GM21515 (cell line): ENCODE results near the gene RBM8A.
A peak's percentile ranks its signal among the peaks of the same experiment; 100 is the strongest.

Experiments used
- ATAC-seq: cut with Tn5 transposase; IDR thresholded peaks from one replicate; pipeline ENCODE4 v1.9.1; 2021; ENCODE audit not compliant: unreplicated experiment

RBM8A gene

DNA sequence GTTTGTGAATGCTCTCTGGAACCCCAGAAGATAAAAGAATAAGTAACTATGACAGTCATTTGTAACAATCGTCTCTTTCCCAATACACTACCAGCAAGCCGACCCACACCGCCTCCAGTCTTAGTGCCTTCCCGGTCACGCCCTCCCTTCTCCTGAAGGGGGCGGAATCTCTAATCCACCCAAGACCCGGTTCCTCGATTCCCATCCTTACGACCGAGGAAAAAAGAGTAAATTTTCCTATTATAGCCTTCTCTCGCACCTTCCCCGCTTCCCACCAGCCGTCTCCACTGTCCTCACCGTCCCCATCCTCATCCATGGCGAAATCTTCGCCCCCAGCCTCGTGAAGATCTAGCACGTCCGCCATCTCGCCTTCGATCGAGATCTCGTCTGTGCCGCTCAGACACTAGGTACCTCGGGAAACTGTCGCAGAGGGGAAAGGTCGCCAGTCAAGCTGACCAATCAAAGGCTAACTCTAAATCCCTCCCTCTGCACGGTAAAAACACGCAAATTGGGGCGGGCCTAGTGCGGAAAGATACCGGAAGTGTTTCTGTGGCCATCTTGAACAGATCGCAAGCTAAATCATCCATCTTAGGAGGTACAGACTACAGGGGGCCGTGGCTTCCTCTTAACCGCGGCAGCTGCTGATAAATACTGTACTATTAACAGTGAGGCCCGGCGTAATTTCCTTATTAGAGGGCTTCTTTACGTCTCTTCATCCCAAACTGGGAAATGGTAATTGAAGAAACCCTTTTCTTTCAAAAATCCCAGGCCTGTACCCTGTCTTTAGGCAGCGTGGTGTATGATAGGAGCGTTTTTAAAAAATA is at the start of gene RBM8A:
Gene RBM8A, minus strand, starts transcription at position 422 of the 824 bp plus-strand sequence. Its CDS starts 58 bp downstream, at position 364.
- peak; percentile 87 for ATAC-seq

DNA sequence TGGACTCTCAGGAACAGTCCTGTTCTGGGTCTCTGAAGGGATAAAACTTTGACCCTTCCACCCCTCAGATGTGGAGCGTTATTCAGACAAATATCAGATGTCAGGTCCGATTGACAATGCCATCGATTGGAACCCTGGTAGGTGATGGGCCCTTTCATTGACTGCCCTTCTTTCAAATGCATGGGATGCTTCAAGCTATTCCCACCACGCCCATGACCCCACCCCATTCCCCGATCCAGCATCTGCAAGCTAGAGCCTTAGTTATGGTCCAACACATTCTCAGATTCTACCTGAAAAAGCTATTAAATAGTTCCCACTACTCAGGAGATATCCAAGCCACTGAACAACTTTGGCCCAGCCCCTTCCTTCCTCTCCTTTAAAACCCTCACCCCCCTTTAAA is 49.7 kb upstream of the RBM8A start:
- no peak for ATAC-seq

DNA sequence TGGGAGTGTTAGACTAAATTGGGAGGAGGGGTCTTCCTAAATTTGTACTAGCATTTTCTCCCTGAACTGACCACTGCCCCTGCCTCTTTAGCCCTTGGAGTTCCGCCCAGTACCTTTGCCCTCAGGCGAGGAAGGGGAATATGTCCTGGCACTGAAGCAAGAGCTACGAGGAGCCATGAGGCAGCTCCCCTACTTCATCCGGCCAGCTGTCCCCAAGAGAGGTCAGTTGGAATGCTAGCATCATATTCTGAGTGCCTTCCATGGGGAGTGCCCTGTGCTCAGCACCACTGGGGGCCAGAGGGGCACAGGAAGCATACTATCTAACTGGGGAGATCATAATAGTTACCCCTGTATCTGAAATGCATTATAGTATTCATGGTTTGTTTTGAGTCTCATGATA is 47.9 kb upstream of the RBM8A start:
- no peak for ATAC-seq

DNA sequence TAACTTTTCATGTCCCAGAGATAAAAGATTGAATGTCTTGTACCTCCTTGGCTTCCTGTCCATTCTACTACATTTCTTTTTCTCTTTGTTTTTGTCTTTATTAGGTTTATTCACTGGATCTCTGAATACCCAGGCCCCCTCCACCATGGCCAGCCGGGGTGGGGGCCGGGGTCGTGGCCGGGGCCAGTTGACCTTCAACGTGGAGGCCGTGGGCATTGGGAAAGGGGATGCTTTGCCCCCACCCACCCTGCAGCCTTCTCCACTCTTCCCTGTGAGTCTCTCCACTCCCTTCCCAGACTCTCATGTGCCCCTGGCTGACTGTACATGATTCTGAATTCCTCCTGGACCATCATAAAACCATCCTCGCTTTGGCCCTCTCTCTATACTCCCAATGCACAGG is 47.4 kb upstream of the RBM8A start:
- no peak for ATAC-seq

DNA sequence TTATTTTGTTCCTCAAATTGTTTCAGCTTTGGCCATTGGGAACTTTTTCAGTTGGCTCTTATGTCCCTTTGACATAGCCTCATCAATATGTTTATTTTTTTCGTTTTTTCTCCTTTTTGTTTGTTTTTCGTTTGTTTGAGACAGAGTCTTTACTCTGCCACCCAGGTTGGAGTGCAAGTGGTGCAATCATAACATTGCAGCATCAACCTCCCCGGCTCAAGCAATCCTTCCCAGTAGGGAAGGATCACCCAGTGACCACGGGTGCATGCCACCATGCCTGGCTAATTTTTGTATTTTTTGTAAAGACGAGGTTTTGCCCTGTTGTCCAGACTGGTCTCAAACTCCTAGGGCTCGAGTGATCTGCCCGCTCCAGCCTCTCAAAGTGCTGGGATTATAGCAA is 45.3 kb upstream of the RBM8A start:
- ATAC-seq: no peak

DNA sequence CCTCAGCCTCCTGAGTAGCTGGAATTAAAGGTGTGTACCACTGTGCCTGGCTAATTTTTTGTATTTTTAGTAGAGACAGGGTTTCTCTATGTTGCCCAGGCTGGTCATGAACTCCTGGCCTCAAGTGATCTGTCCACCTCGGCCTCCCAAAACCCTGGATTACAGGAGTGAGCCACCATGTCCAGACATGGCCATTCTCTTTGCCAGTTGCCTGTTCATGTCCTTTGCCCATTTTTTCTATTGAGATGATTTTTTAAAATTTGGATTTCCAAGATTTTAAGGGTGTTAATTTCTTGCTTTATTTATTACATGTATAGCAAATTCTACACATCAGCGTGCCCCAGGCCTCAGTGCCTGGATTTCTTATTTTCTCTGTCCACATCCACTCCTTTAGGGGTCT is 40.0 kb upstream of the RBM8A start:
- no peak for ATAC-seq

DNA sequence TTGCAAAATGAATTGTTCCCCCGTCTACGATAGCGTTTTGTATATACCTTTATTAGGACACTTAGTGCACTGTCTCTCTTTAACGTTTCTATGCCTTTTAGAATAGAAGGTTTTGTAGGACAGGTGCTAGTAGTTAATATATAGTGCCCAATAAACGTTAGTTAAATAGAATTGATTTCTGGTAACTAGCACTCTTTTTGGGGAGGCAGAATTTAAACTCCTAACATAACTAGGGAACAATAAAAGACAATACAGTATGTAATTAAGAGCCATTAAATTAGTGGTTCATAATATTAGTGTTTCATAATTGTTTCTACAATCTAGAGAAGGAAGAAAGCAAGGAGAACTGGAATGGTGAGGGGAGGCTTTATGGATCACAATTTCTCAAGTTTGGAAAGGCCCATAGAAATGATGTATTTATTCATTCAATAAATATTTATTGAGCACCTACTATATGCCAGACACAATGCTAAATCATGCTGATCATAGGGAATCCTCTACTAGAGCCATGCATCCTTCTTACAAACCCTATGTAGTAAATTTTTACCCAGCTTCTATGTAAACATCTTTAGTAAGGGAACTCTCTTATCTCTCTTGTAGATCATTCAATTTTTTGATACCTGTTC is 37.9 kb upstream of the RBM8A start:
- ATAC-seq: no peak

DNA sequence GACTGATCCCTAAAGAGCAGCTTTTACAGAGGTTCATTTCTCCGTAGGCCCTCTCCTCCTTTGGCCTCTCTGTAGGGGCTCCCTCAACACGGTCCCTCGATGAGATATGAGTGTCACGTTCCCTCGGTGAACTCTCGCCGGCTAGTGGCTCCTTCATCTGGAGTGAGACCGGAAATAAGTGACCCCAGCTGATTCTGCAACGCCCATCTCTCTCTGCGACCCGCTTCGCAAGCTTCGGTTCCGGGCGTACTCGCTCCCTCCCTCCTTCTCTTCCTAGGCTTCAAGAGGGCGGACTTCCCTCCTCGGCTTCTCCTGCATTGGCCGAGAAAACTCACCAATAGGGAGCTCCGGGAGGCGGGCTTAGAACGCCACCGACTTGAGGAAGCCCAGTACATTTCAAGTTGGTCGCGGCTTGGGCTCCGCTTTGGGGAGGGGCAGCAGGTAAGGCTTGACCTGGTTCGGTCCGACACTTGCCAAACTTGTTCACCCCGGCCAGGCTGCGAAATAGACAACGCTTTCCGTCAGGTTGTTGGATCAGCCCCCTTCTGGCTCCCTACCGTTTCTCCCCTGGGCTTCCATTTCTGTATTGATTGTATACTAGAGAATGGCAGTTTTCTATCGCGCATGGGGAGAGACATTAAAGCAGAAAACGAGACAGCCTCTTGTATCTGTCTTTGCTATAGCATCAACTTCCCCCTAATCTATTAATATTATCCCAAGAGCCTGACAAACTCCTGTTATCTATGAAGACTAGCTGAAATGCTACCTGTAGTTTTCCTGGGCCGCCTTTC is 37.2 kb upstream of the RBM8A start, which contains the start of the genes ANKRD34A and POLR3GL:
Gene ANKRD34A, minus strand, starts transcription at position 248 of the 791 bp plus-strand sequence. CDS start 2,816 bp downstream, outside the sequence.
Gene POLR3GL, plus strand, starts transcription at position 363 of the 791 bp plus-strand sequence. CDS start 10,176 bp downstream, outside the sequence.
- peak; percentile 85 for ATAC-seq

DNA sequence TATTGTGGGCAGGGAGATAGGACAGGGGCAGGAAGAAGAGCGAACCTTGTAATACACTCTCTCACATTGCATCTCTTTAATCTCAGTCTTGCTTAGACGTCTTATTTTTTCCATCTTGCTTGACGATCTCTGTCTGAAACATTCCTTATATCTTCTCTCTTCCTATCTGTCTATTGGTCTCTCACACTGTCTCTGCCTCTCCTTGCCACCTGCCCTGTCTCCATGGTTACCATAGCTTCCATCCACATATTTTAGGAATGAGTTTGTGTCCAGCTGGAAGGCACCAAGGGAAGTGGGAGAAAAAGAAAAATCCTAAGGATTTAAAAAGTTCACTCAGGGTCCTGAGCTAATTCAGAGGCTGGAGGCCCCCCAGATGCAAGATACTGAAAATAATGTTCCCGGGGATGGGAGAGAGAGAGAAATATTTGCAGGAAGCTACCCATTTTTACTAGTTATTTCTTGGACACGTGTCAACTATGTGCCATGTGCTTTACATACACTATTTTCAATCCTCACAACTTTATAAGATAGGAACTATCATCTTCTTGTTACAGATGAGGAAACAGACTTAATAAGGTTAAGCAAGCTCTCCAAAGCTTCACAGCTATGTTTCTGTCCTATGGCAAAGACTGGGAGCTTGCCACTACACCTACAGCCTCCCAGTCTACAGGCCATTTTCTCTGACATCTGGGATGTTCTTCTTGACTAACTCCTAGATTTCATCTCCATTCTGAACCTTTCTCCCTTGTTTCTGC is 36.2 kb upstream of the RBM8A start:
- ATAC-seq: no peak

DNA sequence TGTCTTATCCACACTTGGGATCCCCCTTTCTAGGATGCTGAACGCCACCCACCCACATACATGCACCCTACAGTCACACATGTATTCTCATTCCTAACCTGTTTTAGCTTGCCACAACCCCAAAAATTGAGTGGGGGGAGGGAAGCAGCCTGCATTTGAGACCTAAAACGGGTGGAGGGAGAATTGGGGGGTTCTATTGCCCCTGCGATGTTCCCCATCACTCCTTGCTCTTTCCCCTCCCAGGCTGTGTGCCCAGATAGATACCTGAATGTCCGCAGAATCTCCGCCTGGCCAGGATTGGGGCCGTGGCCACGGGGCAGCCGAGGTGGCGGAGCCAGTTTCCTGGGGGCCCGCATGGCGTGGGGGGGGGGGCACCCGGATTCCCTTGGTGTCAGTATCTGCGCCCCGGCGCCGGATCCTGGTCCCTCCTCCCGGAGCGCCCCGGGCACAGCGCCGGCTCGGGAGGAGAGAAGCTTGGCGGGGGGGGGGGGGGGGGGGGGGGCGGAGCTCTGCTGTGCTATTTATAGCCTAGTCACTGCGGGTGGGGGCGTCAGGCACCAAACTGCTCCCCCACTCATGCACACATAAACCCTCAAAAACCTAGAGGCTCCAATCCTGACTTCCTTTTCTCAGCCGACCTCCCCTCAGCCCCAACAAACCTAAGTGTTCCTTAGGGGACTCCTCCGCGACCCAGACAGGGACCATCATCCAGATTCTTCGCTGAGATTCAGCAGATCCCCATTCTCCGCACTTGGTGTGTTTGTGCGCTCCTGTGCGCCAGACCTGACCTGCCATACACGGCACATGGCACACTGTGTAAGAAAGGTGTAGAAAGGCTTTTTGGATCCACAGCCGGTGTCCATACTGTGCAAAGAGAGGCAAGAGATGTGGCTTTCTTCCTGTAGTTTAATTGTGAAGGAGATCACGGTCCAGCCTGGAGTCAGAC is 35.1 kb upstream of the RBM8A start:
- no peak for ATAC-seq

DNA sequence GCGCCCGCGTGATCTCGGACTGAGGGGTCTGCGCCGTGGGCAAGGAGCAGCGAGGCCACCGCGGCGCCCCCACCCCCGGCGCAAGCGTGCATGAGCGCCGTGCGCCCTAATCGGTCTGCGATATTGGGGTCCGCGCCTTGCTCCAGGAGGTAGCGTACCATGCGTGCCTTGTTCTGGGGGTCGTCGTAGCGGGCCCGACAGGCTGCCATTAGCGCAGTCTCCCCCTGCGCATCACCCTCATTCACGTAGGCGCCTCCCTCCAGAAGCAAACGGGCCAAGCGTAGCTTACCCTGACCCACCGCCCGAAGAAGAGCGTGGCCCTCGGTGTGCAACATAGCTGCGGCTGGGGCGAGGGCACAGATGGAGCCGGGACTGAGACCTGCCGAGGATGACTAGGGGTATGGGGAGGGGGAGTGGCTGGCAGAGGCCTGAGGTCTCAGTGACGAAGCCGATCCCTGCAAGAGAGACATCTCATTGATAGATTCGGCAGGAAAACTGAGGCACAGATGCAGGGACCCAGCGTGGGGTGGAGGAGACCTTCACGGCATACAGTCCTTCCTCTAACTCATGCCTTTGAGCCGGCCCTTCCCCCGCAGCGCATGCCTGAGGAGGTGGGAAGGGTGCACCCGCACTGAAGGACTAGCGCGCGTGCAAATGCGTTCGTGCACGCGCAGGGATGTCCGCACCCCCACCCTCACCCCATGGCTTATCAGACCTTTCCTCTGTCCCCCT is 34.3 kb upstream of the RBM8A start:
- no peak for ATAC-seq

DNA sequence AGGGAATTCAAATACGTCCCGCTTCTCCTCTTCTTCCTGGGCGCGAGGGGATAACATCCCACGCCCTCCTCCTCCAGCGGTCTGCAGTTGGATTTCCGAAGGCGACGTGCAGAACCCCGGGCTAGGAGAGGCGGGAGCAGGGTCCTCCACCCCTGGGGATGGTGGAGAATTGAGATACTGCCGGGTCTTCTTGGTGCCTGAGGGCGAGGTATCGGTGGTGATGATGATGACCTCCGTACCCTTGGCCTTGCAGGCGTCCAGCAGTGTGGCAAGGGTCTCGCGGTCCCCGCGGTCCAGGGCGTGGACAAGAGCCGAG is 33.8 kb upstream of the RBM8A start:
- ATAC-seq: no peak

DNA sequence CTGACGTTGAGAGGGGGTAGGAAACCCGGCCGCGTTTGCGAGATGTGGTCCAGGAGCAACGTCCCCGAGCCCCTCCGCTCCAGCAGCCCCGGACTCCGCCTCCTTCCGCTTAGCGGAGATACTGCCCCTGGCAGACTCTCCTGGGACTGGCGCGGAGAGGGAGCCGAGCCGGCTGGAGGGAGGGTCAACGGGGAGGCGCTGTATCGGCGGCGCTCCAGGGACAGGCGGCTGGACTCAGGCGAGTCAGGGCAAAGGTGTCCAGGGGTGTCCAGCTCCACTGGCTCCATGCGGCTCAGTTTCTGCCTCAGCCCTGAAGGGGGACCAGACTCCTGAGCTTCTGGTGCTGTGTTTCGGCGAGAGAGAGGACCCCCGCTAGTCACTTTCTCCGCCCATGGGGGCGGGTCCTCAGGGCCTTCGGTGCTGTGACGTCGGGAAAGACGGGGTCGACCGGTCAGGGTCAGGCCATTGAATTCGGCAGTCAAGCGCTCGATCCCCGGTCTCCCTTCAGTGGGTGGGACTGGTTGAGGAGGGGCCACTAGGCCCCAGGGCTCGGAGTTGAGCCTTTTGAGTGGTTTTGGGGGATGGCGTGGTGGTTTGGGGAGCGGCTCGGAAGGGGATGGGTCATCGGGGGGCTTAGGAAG is 33.3 kb upstream of the RBM8A start:
- no peak for ATAC-seq

DNA sequence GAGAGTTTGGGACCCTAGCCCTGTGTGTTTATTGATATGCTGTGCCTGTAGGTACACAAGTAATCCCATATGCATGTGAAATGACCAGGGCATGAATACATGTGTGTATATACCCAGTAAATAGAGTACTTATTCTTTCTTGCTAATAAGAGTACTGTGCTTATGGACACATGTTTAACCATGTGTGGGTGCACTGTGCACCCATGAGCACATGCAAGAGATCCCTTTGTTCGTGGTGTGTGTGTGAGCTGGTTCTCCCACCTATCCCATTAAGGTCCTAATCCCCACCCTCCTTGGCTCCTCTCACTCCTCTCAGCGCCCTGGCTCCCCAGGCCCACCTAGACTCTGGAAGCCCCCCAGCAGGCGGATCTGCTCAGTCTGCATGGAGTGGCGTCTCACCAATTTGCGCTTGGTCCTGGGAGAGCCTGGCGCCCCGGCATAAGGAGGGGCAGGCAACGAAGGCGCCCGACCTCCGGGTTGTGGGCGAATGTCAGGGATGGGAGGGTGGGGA is 32.7 kb upstream of the RBM8A start:
- ATAC-seq: no peak

DNA sequence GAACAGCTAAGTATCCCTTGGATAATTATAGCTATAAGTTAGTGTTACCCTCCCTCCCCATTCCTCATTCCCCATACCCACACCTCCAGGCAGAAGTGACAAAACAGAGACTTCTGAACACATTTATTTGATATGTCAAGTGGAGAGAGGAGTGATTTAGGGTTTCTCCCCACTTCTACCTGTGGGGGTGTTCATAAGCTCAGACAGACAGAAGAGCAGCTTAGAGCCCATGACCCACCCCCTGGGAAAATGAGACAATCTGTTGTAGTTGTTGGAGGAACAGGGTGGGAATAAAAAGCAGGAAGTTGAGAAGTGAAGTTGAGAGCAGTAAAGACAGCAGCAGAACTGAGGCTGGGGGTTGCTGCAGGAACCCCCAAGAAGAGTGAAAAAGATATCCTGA is 32.0 kb upstream of the RBM8A start:
- ATAC-seq: no peak

DNA sequence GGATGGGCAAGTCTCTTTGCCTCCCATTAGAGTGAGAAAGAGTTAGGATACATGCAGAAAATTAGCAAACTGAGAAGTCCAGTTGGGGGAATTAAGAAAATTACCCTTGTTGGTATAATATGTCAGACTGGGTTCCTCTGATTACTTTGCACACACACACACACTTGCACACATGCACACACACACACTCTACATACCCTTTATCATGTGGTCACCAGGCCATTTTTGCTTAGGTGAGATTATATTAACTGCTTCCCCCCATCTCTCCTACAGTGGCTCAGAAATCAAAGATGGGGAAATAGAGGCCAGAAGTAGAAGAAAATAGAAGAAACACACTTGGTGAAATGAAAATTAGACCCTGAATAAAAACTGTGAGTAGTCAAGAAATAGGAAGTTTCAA is 31.4 kb upstream of the RBM8A start:
- ATAC-seq: no peak

DNA sequence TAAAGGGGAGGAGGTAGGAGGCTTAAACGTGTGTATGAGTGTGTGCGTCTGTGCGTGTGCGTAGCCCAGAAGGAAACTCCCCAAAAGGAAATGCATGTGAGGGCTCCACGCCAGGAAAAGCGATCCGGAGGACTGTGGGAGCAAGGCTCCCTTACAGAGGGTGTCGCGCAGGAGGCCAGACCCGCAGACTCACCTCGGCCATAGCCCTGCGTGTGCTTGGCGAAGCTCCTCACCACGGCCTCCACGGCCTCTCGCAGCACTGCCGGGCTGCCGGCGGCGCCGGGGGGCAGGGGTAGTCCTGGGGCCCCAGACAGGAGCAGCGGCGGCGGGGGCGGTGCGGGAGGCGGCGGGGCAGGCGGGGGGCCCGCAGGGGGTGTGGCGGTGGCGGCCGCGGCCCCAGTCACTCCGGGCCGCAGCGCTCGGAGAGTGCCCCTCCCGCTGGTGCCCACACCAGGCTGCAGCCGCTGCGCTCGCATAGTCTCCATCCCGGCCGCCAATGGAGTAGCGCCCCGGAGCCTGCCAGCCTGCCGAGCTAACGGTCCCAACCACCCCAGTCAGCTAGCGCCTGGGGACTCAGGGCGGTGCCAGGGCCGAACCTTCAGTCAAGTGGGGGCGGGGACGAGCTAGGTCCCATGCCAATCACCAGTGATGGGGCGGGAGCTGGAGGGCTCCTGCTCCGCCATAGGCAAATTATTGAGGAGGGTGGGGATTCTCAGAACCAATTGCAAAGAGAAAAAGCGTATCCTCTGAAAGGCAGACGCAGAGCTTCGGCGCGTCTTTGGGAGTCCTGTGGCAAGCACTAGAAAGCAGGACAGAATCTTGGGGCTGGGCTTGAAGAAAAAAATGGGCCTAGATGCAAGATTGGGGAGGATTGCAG is 30.4 kb upstream of the RBM8A start, which contains the start of gene LIX1L:
Gene LIX1L, minus strand, starts transcription at position 575 of the 877 bp plus-strand sequence. Its CDS starts 90 bp downstream, at position 485.
- ATAC-seq: peak; percentile 84
